Measurements from ENCODE around the gene EPHA10.

The EPHA10 gene

DNA sequence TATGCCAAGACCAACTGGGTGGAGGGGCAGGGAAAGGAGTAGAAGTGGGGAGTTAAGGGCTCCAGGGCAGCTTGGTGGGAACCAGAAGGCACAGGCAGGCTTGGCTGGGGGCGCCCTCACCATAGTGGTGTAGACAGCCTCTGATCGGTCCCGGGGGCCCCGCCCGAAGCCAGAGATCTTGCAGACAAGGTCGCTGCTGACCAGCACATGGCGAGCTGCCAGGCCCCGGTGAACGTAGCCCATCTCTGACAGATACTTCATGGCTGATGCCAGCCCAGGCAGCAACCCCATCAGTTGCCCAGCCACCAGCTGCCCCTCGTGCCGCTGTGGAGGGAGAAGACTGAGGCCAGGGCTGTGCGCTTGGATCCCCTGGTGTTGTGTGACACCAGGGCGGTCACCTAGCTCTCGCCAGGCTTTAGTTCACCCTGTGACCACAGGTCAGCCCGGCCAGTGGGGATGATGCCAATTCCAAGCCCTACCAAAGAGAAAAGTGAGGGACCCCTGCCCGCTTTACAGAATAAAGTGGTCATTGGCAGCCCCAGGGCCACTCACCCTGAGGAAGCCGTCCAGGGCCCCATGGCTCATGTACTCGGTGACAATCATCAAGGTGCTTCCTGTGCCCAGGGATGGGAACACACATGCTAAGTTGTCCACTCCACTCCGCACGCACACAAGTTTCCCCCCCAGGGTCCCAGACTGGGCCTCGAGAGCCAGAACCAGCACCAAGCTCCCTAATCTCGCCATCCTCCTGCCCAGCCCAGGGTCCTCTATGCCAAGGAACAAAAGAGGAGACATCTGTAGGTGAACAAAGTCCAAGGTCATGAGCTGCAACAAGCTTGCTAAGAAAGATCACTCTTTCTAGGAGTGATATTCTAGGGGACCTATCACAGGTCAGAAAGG, 44.4 kb downstream of the EPHA10 start:
- Mint-ChIP-seq H3K4me3 (no peak overlapping the region), H3K27me3 (peaks cover 12% of the 10 kb centered on the region), H3K4me1 (no peaks in the 10 kb centered on the region), H3K9me3 (no peaks in the 10 kb centered on the region), H3K36me3 (no peaks in the 10 kb centered on the region), H3K27ac (no peak overlapping the region)
- DNase-seq (ENCODE audit: low spot score in 2 of 2): no peak
- no peak for ATAC-seq (ENCODE audit: low read depth)

DNA sequence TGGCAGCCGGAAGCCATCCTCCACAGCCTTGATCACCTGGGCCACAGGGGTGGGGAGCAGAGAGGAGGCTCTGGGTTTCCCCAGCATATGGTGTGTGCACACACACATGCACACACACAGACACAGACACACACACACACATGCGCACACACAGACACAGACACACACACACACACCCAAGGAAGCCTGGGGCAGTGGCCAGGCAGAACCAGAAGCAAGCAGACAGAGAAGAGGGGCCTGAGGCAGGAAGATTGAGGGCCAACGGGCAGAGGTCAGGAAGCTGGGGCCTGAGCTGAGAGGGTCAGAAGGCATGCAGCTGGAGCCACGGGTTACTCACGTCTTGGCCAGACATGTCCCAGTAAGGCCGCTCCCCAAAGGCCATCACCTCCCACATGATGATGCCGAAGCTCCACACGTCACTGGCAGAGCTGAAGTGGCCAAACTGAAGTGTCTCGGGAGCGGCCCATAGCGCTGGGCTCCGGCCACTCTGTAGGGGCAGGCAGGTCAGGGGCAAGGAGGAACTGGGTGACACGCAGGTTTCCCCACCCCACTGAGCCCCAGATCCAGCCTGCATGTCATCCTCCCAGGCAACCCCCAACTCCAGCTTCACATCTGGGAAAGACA, 45.2 kb downstream of the EPHA10 start:
- Mint-ChIP-seq H3K36me3 (no peaks in the 10 kb centered on the region), H3K4me3 (no peak overlapping the region), H3K27ac (no peak overlapping the region), H3K9me3 (no peaks in the 10 kb centered on the region), H3K4me1 (no peaks in the 10 kb centered on the region), H3K27me3 (peaks cover 9% of the 10 kb centered on the region)
- ATAC-seq (ENCODE audit: low read depth) (no peak), DNase-seq (ENCODE audit: low spot score in 2 of 2) (no peak)

DNA sequence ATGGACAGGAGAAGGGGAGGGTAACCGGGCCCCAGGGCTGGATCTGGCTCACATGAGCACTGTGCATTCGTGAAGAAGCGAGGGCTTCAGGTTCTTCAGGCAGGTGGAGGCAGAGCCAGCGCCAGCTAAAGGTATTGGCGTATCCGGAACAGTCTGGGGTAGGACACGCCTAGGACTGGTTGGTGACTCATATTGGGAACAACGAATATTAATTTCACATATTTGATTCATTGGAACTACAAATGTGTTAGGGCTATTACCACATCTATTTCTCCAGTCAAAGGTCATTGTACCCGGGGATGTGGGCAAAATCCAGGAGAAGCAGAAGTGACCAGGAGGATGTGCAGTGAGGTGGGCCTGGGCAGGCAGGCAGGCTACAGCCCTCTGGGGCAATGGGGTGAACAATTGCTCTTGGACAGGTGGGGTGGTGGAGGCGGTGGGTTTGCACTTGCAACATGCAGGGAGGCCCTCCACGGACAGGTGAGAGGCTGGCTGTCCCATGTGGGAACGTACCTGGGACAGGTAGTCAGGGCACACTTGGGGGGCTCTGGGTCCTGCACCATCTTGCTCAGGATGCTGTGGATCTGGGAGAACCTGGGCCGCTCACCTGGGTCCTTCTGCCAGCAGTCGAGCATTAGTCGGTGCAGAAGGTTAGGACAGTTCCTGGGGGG, 45.9 kb downstream of the EPHA10 start:
- Mint-ChIP-seq H3K4me1 (no peaks in the 10 kb centered on the region), H3K36me3 (no peaks in the 10 kb centered on the region), H3K4me3 (no peak overlapping the region), H3K9me3 (no peaks in the 10 kb centered on the region), H3K27me3 (peaks cover 4% of the 10 kb centered on the region), H3K27ac (no peak overlapping the region)
- ATAC-seq (ENCODE audit: low read depth) (no peak), DNase-seq (ENCODE audit: low spot score in 2 of 2) (no peak)

DNA sequence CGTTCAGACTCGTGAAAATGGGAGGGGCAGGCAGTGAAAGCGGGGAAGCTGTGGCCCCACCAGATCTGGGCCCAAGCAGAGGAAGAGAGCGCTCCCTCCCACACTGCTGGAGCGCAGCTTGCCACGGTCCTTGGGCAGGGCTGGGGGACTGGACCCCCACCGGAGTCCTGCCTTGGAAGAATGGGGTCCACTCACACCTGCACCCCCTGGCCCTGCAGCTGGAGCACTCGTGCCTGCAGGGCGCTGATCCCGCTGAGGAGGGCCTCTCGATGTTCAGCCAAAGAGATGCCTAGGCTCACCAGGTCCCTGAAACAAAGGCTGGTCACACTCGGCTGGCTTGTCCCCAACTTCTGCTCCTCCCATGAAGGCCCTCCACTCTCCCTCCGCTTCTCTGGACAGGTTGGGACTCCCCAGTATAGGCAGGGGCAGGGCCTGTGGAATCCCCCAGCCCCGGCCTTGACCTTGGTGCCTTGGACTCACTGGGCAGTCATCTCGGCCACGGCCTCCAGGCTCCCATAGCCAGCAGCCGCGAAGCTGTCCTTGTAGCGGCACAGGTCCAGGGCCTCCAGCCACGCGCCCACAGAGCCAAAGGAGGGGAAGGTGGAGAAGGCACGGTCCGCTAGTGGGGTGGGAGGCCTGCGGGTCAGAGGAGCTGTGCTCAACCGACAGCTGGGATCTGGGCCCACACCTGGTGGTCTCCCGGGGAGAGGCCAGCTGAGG, 46.6 kb downstream of the EPHA10 start:
- DNase-seq (ENCODE audit: low spot score in 2 of 2): no peak
- H3K36me3 Mint-ChIP-seq: no peaks in the 10 kb centered on the region

DNA sequence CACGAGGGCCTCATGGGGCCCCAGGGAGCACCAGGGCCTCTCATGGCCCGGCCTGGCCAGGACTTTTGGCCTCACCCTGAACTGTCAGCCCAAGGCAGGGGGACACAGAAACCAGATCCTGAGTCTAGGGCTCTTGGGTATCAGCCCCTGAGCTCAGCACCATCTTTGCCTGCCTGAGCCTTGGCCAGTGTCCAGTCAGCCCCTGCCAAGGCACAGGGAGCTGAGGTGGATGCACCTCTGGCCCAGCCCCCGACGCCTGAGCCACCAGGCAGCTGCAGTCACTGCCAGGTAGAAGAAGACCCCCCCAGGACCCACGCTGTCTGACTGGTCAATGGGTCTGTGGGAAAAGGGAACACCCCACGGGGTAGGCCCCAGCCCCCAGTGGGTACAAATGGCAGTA, 47.3 kb downstream of the EPHA10 start:
- no peak overlapping the region for H3K4me3 Mint-ChIP-seq
- no peaks in the 10 kb centered on the region for H3K9me3 Mint-ChIP-seq
- H3K27ac Mint-ChIP-seq: no peak overlapping the region
- H3K4me1 Mint-ChIP-seq: no peaks in the 10 kb centered on the region
- DNase-seq (ENCODE audit: low spot score in 2 of 2) (no peak), ATAC-seq (ENCODE audit: low read depth) (no peak)
- no peaks in the 10 kb centered on the region for H3K36me3 Mint-ChIP-seq
- peaks cover 2% of the 10 kb centered on the region for H3K27me3 Mint-ChIP-seq

More for the DNA sequence above, 46.6 kb downstream of the EPHA10 start:
- no peaks in the 10 kb centered on the region for H3K9me3 Mint-ChIP-seq
- H3K4me3 Mint-ChIP-seq: no peak overlapping the region
- H3K27ac Mint-ChIP-seq: no peak overlapping the region
- peaks cover 2% of the 10 kb centered on the region for H3K27me3 Mint-ChIP-seq
- ATAC-seq (ENCODE audit: low read depth): no peak
- H3K4me1 Mint-ChIP-seq: no peaks in the 10 kb centered on the region

DNA sequence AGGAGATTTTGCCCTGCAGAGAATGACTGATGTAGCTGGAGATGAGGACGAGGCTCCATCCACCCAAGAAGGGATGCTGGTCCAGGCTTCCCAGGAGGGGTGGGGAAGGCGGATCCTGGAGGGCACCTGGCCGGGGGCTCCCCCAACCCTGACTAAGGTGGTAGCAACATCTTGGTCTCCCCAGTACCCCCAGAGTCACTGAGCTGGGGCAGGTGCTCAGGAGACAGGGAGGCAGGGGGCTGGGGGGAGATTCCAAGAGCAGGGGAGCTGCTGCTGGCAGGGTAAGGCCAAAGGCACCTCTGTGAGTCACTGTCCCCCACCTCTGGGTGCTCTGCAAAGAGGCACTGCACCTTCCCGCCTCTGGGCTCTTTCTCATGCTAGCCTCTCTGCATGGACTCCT, 48.6 kb downstream of the EPHA10 start:
- Mint-ChIP-seq H3K9me3 (no peaks in the 10 kb centered on the region), H3K27me3 (peaks cover 2% of the 10 kb centered on the region), H3K36me3 (no peaks in the 10 kb centered on the region), H3K4me3 (no peak overlapping the region), H3K27ac (no peak overlapping the region), H3K4me1 (no peaks in the 10 kb centered on the region)
- DNase-seq (ENCODE audit: low spot score in 2 of 2) (no peak), ATAC-seq (ENCODE audit: low read depth) (no peak)

DNA sequence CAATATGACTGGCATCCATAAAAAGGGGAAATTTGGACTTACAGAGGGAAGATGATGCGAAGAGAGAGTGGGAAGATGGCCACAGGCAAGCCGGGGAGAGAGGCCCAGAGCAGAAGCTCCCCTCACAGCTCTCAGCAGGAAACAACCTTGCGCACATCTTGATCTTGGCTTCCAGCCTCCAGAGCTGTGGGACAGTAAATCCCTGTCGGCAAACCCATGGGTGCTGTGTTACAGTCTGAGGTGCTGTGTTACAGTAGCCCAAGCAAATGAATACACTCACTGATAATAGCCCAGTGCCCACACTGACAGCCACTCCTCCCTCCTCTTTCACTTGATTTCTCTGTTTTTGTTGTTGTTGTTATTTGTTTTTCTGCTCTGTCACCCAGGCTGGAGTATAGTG, 50.2 kb downstream of the EPHA10 start:
- Mint-ChIP-seq H3K4me3 (no peak overlapping the region), H3K27me3 (peaks cover 2% of the 10 kb centered on the region), H3K36me3 (no peaks in the 10 kb centered on the region), H3K9me3 (no peaks in the 10 kb centered on the region), H3K4me1 (no peaks in the 10 kb centered on the region), H3K27ac (peak overlapping the region; percentile 12)
- no peak for DNase-seq (ENCODE audit: low spot score in 2 of 2)
- no peak for ATAC-seq (ENCODE audit: low read depth)

DNA sequence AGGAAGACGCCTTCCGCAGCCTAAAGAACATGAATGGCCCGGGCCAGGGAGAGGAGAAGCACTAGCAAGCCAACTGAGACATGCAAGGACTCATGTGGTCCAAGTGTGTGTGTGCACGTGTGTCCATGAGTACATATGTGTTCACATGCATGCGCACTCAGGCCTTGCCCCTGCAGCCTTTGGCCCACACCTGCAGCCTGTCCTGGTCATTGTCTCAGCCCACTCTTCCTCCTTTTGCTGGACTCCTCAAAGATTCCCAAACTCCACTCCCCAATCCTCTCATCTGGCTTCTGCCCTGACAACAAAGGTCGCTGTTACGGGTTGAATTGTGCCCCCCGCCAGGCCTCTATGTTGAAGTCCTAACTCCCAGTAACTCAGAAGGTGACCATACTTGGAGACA, 50.7 kb downstream of the EPHA10 start:
- Mint-ChIP-seq H3K9me3 (no peaks in the 10 kb centered on the region), H3K27ac (peak overlapping the region; percentile 12), H3K36me3 (no peaks in the 10 kb centered on the region), H3K4me1 (no peaks in the 10 kb centered on the region), H3K27me3 (no peaks in the 10 kb centered on the region), H3K4me3 (no peak overlapping the region)
- ATAC-seq (ENCODE audit: low read depth) (no peak), DNase-seq (ENCODE audit: low spot score in 2 of 2) (no peak)

DNA sequence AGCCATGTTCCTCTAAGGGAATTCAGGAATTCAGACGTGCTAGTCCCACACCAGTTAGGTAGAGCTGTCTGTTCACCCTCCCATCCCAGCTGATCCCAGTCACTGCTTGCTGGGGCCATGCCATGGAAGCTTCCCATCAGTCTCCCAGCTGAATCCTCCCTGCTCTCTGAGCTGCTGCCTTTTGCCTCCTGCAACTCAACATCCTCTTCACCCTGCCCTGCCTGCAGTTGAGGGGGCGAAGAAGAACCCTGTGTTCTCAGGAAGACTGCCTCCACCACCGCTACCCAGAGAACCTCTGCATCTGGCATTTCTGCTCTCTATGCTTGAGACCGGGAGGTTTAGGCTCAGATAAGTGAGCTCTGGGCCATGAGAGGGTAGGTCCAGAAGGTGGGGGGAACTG, 56.4 kb downstream of the EPHA10 start:
- H3K27me3 Mint-ChIP-seq: no peaks in the 10 kb centered on the region
- peaks cover 7% of the 10 kb centered on the region for H3K36me3 Mint-ChIP-seq
- ATAC-seq (ENCODE audit: low read depth): no peak

DNA sequence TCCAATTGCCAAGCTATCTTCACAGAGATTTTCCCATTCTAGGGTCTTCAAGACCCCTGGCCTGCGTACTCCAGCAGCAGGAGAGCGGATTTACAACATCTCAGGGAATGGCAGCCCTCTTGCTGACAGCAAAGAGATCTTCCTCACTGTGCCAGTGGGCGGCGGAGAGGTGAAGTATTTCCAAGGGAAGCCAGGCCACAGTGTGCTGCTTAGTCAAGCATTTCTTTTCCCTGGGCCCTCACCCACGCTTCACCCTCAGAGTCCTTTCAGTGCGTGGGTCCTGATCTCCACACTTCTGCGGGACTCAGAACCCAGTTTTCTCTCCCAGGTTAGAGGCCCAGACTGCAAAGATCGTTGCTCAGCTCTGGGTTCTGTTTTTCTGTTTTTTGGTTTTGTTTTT, 59.5 kb downstream of the EPHA10 start:
- Mint-ChIP-seq H3K27ac (no peak overlapping the region), H3K9me3 (no peaks in the 10 kb centered on the region), H3K27me3 (no peaks in the 10 kb centered on the region), H3K4me1 (no peaks in the 10 kb centered on the region), H3K36me3 (peaks cover 7% of the 10 kb centered on the region), H3K4me3 (no peak overlapping the region)
- ATAC-seq (ENCODE audit: low read depth): no peak
- DNase-seq (ENCODE audit: low spot score in 2 of 2): no peak

More for the DNA sequence above, 56.4 kb downstream of the EPHA10 start:
- DNase-seq (ENCODE audit: low spot score in 2 of 2): no peak
- Mint-ChIP-seq H3K4me3 (no peak overlapping the region), H3K4me1 (no peaks in the 10 kb centered on the region), H3K27ac (no peak overlapping the region), H3K9me3 (no peaks in the 10 kb centered on the region)

DNA sequence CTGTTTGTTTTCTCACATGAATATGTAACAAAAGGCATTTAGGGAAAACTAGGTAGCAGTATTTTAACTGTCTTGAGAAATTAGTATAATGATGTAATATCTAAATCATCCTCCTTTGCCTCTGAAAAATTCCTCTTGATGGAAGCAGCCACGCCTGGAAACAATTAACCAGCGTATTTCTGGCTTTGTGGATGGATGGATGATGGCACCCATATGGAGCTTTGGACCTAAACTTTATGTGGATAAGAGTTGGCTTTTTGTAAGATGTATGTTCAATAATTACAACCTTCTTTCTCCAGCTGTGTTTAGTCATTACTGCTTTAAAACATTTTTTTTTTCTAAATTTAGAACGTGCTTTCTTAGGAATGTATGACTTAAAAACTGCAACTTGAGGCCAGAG, 60.0 kb downstream of the EPHA10 start:
- Mint-ChIP-seq H3K27me3 (no peaks in the 10 kb centered on the region), H3K4me3 (no peak overlapping the region), H3K36me3 (peaks cover 7% of the 10 kb centered on the region), H3K9me3 (no peaks in the 10 kb centered on the region), H3K27ac (no peak overlapping the region), H3K4me1 (no peaks in the 10 kb centered on the region)
- no peak for DNase-seq (ENCODE audit: low spot score in 2 of 2)
- ATAC-seq (ENCODE audit: low read depth): no peak

DNA sequence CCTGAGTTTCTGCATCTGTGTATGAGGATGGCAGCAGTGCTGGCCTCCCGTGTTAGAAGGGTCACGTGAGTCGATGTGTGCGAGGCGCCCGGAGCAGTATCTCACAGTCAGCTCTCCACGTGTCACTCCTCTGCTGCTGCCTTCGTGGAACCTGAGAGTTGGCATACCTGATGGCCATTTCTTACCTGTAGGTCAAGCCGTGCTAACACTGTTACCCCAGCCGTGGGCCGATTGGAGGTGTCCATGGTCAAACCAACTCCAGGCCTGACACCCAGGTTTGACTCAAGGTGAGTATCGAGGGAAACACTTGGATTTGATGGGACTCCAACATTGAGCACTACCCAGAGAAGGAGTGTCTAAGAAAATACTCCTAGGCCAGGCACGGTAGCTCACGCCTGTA, 61.9 kb downstream of the EPHA10 start:
- H3K27ac Mint-ChIP-seq: no peak overlapping the region
- H3K4me1 Mint-ChIP-seq: peaks cover 2% of the 10 kb centered on the region
- H3K27me3 Mint-ChIP-seq: no peaks in the 10 kb centered on the region
- H3K4me3 Mint-ChIP-seq: no peak overlapping the region
- DNase-seq (ENCODE audit: low spot score in 2 of 2) (no peak), ATAC-seq (ENCODE audit: low read depth) (no peak)
- H3K9me3 Mint-ChIP-seq: no peaks in the 10 kb centered on the region
- peaks cover 2% of the 10 kb centered on the region for H3K36me3 Mint-ChIP-seq

DNA sequence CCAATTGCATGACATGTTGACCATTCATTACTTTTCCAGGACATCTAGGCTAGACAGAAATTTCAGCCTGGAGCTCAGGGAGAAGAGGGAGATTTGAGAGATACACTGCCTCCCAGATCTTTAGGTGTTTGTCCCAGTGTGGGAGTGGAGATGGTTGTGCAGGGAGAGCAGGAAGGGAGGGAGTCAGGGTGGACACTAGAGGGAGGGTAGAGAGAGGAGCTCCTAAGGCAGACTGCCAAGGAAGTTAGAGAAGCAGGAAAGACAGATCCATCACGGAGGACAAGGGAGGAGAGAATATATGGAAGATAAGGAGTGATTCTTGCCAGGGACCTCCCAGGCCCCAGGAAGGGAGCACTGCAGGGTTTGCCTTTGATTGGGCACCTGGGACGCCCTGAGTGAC, 63.9 kb downstream of the EPHA10 start:
- Mint-ChIP-seq H3K36me3 (no peaks in the 10 kb centered on the region), H3K27ac (no peak overlapping the region), H3K27me3 (no peaks in the 10 kb centered on the region), H3K9me3 (no peaks in the 10 kb centered on the region), H3K4me1 (peaks cover 2% of the 10 kb centered on the region), H3K4me3 (no peak overlapping the region)
- ATAC-seq (ENCODE audit: low read depth): no peak
- no peak for DNase-seq (ENCODE audit: low spot score in 2 of 2)

DNA sequence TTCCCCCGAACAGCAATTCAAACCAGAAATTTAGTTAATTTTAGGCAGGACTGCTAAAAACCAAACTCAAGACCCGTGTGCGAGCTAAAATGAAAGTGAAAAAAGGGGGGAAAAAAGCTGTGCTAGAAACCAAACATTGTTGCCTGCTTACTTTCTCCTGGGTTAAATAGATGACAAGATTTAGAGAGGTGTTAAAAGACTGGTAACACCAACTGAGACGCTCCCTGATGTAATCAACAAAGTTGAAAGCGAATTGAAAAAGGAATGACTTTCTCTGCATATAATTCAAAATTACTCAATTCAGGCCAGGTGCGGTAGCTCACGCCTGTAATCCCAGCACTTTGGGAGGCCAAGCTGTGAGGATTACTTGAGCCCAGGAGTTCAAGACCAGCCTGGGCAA, 65.8 kb downstream of the EPHA10 start:
- DNase-seq (ENCODE audit: low spot score in 2 of 2) (no peak), ATAC-seq (ENCODE audit: low read depth) (no peak)
- Mint-ChIP-seq H3K4me1 (peaks cover 2% of the 10 kb centered on the region), H3K27me3 (no peaks in the 10 kb centered on the region), H3K4me3 (no peak overlapping the region), H3K36me3 (no peaks in the 10 kb centered on the region), H3K9me3 (no peaks in the 10 kb centered on the region), H3K27ac (peak overlapping the region; percentile 17)

All from memory B cell (primary cell).